ENCODE data around the gene RSRC1. TPM values are rescaled to one million over a fixed set of nuclear protein-coding genes. Genes with fewer than 3 reads are reported as not detected.
"Not testable (repeated sequence)": the region's sequence is repeated elsewhere in the genome, so short reads cannot be mapped to it uniquely, and the experiment has no call there.

Gene RSRC1
- polyA plus RNA-seq, 3 donors = 34.6 to 40.5 (median 35.6) TPM

DNA sequence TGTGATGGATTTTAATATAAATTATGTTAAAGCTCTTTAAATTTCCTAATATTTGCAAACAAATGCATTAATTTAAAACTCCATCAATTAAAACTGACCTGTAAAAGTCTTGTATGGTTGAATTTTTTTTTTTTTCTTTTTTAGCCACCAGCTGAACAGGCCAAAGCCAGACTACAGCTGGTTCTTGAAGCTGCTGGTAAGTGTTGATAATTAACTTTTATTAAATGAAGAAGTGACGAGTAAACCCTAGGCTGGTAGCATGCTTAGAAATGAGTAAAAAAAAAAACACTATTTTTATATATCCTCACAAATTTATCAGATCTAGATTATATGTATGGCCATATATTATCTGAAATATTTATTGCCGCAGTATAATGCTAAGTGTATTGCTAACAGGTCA lies 244.8 kb downstream of the RSRC1 start:
- no peak for DNase-seq (ENCODE audit: extremely low read depth in 1 of 11, low read depth in 9 of 11, low spot score in 4 of 11)

DNA sequence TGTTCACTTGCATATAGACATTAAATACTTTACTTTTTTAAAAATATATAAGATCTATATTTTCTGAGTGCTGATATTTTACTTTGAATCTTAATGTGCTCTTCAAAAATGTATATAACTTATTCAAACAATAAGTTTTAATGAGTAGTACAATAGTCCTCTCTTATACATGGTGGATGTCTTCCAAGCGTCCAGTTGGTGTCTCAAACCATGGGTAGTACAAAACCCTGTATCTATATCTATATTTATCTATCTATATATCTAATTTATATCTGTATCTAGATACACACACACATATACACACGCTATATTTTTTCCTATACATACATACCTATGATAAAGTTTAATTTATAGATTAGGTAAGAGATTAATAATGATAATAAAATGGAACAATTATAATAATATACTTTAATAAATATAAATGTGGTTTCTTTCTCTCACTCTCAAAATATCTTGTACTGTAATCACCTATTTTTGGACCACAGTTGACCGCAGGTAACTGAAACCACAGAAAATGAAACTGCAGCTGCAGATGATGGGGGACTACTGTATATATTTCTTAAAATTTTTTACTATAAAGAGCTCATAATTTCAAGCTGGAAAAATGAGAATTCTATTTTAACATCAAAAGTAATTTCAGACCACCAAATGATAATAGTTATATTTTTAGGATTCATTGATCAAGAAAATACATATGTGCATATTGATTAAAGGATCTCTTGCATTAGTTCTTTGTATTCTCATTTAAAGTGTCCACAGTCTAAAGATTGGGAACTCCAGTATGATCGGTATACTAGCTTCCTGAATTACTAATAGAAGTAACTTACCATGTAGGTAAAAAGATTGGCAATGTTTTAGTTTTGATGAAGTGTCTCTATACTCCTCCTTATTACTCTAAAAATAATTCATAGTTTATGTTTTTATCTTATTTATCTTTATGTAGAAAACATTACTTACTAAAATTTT lies 246.0 kb downstream of the RSRC1 start:
- DNase-seq (ENCODE audit: extremely low read depth in 1 of 11, low read depth in 9 of 11, low spot score in 4 of 11) = no peak

DNA sequence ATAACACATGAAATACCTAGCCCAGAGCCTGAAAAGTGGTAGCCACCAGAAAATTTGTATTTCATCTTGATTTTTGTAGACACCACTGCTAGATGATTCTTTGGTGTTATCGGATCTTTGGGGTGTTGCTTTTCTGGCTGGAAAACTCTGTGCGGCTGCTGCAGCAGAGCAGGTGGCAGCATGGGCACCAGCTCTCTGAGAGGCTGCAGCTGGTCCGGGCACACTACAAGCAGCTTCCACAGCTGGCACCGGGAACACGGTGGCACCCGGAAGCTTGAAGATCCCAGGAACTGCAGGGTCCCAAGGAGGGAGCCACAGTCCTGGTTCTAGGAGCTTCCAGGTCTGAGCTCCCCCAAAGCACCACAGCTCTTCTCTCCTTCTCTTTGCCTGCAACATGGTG lies 249.4 kb downstream of the RSRC1 start:
- no peak for DNase-seq (ENCODE audit: extremely low read depth in 1 of 11, low read depth in 9 of 11, low spot score in 4 of 11)

DNA sequence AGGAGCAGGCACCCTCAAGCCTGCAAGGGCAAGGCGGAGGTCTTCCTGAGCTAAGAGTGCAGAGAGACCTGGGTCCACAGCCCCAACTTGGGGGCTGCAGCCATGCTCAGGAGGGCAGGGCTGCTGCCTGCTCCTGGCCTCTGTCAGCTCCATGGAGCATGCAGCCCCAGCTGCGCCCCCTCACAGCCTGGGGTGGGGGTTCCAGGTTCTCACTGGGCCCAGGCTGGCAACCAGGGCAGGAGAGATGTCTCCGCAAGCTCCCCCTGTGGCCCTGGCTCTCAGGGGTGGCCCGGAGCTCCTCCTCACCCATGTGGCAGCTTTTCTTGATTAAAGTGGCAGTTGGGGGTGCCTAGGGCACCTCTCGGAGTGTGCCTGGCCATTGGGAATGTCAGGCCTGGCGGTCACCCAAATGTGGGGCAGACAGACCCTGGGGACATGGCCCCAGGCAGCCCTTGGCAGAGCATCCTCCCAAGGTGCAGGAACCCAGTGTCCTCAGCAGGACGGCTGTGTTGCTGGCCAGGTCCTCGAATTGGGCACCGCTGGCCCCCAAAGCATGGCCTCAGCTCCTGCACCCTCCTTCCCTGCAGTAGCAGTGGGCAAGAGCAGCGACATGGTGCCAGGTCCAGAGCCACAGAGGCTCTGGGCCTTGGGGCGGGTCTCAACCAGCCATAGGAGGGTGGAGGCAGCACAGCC lies 251.0 kb downstream of the RSRC1 start:
- no peak for DNase-seq (ENCODE audit: extremely low read depth in 1 of 11, low read depth in 9 of 11, low spot score in 4 of 11)

DNA sequence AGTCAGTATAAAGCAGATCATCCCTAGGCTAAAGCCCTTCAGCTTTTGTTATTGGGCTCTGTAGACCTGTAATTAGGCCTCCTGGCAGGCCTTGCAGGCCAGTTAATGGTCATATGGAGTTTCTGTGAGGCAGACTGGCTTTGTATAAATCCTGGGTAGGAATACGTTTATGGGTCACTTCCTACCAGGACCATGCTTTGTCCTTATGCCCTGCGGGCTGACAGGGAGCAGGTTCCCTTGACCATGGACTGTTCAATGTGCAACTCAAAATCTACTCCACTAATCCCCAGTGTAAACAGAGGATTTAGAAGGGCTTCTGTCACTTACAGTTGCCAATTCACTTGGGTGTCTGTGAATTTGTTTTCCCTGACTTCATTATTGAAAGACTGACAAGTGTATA lies 258.4 kb downstream of the RSRC1 start:
- DNase-seq (ENCODE audit: extremely low read depth in 1 of 11, low read depth in 9 of 11, low spot score in 4 of 11) = no peak

DNA sequence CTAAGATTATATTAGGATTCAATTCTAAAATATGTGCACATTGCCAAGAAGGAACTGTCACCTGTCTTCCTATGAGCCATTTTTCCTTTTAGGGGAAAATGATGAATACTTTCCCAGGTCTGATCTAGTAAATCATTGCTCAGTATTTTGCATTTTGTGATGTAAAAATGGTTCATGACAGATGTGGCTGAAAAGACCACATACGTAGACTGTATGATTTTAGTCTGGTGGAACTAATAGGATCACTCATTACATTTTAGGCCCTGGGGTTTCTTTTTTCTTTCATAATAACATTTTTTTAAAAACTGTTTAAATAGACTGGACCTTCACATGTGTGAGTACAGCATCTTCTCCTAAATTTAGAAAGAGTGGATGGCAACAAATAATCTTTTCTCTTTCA lies 259.4 kb downstream of the RSRC1 start:
- DNase-seq (ENCODE audit: extremely low read depth in 1 of 11, low read depth in 9 of 11, low spot score in 4 of 11) = no peak

DNA sequence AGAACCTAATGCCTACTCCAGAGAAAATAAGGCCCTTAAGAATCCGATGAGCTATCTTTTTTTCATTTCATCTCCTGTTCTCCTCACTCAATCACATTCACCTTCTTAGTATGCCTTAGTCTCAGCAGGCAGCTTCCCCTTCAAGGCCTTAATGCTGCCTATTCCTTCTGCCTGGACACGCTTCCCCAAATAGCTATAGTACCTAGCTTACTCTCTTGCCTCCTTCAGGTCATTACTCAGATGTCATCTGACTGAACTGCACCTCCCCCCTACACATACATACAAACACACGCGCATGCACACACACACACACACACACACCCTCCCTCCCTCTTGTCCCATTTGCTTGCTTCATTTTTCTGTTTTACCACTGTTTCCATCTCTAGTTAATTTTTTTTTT lies 269.6 kb downstream of the RSRC1 start:
- no peak for DNase-seq (ENCODE audit: extremely low read depth in 1 of 11, low read depth in 9 of 11, low spot score in 4 of 11)

DNA sequence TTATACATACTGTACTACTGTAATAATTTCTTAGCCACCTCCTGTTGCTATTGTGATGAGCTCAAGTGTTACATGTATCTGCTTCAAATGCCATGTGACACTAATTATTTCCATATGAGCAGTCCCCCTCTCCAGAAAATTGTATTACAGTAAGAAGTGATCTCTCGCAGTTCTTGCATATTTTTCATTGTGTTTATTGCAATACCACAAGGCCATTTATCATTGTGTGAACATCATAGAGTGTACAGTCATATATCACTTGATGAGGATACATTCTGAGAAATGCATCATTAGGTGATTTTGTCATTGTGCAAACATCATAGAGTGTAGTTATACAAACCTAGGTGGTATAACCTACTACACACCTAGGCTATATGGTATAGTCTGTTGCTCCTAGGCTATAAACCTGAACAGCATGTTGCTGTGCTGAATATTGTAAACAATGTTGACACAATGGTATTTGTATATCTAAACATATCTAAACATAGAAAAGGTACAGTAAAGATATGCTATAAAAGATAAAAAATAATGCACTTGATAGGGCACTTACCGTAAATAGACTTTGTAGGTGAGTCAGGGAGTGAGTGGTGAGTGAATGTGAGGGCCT lies 271.5 kb downstream of the RSRC1 start:
- DNase-seq (ENCODE audit: extremely low read depth in 1 of 11, low read depth in 9 of 11, low spot score in 4 of 11) = no peak

DNA sequence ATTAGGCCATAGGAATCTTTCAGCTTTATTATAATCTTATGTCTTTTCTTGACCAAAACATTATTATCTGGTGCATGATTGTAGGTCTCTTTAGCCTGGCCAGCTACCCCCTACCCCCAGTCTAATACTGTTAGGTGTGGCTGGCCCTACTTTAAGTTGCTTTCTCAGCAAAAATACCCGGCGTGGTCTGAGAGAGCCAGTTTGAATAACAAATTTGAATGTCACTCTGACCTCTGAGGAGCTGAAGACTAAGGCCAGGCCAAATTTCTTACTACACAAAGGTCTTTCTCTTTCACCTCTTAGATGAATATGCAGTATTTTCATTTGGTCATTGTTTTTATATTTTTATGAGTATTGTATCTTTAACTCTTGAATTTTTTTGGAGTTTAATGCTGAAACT lies 272.6 kb downstream of the RSRC1 start:
- no peak for DNase-seq (ENCODE audit: extremely low read depth in 1 of 11, low read depth in 9 of 11, low spot score in 4 of 11)

DNA sequence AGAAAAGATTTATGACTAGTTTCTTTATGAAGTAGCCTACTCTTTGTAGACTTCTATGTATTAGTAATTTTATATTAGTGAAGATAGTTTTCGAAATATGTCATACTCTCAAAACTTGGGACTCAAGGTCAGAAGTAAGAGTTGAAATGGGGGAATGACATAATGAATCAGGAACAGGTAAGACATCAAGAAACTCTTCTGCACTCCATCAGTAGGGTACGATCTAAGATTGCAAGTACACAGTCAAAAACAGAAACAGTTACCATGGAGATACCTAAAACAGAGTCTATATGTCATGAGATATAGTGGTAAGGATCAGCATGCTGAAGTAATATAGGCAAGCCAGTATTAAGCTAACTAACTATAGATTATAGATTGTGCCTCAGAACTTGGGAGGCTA lies 274.1 kb downstream of the RSRC1 start:
- no peak for DNase-seq (ENCODE audit: extremely low read depth in 1 of 11, low read depth in 9 of 11, low spot score in 4 of 11)

DNA sequence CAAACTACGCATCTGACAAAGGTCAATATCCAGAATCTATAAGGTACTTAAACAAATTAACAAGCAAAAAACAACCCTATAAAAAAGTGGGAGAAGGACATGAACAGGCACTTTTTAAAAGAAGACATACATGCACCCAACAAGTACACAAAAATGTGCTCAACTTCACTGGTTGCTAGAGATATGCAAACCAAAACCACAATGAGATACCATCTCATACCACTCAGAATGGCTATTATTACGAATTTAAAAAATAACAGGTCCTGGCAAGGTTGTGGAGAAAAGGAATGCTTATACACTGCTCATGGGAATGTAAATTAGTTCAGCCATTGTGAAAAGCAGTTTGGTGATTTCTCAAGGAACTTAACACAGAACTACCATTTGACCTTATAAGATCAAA lies 285.5 kb downstream of the RSRC1 start:
- no peak for DNase-seq (ENCODE audit: extremely low read depth in 1 of 11, low read depth in 9 of 11, low spot score in 4 of 11)

DNA sequence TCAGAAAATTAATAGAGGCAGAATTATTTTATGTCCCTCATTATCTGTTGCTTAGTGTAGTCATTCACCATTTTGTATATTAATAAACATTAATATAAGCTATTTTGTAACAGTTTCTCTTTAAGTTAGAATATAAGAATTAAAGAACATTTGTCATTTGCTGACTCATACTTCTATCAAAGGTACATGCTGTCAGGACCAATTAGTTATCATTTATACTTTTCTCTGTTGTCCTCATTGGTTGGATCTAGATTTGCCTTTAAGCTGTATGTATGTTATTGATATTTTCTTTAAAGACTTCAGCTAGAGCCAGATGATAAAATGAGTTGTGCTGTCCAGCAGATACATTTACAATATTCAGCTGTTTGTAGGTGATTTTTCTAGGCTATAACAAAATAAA lies 292.7 kb downstream of the RSRC1 start:
- DNase-seq (ENCODE audit: extremely low read depth in 1 of 11, low read depth in 9 of 11, low spot score in 4 of 11) = no peak

DNA sequence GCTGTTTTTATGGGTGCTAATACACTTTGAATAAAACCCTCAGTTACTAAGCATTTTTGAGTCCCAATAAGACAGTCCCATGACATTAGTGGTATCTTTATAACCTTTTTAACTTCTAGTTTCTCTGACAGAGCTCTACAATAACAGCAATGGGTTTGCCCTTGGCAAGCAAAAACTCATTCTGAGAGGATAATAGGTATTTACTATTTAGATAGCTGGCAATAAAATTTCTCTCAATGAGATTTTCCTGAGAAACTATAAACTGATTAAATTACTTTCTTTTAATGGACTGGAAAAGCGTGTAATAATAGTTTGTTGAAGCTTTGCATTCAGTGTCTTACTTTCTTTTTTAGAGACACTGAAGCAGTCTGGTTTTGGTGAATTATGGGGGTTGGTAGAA lies 293.1 kb downstream of the RSRC1 start:
- no peak for DNase-seq (ENCODE audit: extremely low read depth in 1 of 11, low read depth in 9 of 11, low spot score in 4 of 11)

DNA sequence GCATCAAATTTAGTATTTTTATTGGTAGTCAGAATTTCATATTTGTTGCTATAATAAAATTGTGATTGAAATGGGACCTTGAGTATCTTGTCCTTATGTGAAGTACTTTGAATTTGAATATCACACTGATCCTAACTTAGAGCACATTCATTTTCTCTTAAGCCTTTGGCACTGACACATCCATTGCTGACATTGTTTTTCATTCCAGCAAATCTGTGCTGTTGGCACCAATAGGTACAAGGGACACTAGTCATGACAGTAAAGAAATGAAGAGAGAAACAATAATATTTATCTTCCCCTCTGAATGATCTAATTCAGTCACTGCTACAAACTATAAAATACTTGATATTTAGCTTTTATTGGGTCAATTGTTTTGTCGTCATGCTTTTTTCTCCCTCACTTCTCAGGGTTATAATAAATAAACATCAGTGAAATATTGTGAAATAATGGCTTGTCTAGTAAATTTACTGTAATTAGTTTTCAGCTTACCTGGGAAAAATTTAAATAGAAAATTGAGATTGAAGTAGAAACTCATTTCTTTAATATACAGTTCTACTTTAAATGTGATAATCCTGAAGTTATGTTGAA lies 294.3 kb downstream of the RSRC1 start:
- DNase-seq (ENCODE audit: extremely low read depth in 1 of 11, low read depth in 9 of 11, low spot score in 4 of 11) = no peak

DNA sequence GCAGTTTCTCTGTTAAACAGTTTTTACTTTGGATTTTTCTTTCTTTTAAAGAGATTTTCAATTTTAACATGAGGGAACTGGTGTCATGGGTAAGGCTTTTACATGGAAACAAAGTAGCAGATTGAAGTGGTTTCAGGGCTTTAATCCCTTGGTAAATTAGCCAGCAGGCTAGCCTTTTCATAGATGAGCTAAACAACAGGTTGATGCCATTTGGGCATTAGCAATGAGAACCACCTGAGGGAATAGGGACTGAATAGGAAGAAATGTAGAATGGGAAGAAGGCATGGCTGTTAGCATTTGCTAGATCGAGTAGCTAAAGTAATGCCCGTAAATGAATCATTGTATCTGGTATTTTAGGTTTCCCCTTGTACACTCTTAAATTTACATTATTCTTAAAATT lies 295.6 kb downstream of the RSRC1 start:
- DNase-seq (ENCODE audit: extremely low read depth in 1 of 11, low read depth in 9 of 11, low spot score in 4 of 11) = no peak

DNA sequence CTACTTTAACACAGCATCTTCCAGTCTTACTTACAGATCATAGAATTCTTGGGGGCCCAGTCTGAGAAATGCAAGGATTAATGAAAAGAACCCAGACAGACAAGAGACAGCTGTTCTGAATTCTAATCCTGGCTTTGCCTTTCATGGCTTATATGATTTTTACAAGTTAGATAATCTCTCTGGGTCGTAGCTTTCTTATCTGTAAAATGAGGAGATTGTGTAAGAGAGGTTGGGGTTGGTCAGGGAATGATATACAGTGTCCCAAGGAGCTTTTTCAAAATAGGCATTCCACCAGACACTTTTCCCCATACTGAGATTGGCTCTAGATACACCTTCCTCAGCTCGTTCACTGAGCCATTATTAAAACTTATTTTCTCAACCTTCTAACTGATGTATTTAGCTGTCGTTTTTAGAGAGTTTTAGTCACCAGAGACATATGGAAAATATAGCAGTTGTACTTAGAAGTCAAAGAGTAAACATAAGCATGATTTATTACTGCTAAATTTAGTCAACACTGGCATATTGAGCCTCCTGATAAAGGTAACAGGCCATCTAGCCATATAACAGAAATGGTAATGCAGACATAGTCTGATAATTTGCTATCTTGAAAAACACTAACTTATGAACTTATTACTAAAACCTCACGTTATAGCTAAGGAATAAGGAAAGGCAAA lies 298.1 kb downstream of the RSRC1 start:
- no peak for DNase-seq (ENCODE audit: extremely low read depth in 1 of 11, low read depth in 9 of 11, low spot score in 4 of 11)

DNA sequence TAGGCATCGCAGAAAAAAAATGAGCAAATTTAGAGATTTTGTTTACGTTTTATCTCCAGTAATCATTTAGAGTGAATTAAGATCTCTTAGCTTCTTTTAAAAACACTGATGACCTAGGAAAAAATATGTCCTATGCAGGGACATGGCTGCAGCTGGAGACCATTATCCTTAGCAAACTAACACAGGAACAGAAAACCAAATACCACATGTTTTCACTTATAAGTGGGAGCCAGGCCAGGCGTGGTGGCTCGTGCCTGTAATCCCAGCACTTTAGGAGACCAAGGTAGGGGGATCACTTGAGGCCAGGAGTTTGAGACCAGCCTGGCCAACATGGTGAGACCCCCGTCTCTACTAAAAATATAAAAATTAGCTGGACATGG lies 298.6 kb downstream of the RSRC1 start:
- not testable (repeated sequence) for DNase-seq (ENCODE audit: extremely low read depth in 1 of 11, low read depth in 9 of 11, low spot score in 4 of 11)

DNA sequence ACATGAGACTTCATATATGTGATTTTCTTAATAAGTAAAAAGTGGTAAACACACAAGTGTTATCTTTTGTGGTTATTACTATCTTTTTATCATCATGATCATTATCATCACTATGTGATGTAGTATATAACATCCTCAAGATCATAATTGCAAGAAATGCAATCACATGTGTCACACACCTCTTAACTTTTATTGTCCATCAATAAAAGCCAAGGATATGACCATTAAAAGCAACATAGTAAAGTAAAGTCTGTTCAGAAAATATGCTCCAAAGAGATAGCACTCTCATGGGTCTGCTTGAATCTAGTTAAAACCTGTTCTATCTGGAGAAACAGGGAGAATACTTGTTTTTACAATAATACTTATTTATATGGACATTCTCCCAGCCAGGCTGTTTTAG lies 308.1 kb downstream of the RSRC1 start:
- DNase-seq (ENCODE audit: extremely low read depth in 1 of 11, low read depth in 9 of 11, low spot score in 4 of 11) = no peak

Data from renal cortex interstitium (tissue), 11 donors.